Measurements from ENCODE around the gene WDSUB1.

Gene WDSUB1

GRCh38 chr2:159204381-159205144 lies 81.9 kb downstream of the WDSUB1 start:
- Histone ChIP-seq H3K9me3 (ENCODE audit: control insufficient read depth, insufficient read depth, low read depth, low read length) (no peaks in the 10 kb centered on the region), H3K36me3 (ENCODE audit: control insufficient read depth, insufficient read depth, low read length) (peaks cover 3% of the 10 kb centered on the region; the same call in 1 of the 2 replicates), H3K27ac (ENCODE audit: low read depth, low read length) (no peak overlapping the region), H3K4me3 (ENCODE audit: low read depth, low read length) (no peak overlapping the region), H3K4me1 (ENCODE audit: control insufficient read depth, insufficient read depth, low read length) (peaks cover 3% of the 10 kb centered on the region; the same call in 1 of the 2 replicates), H3K9ac (ENCODE audit: low read length) (no peak overlapping the region), H3K27me3 (ENCODE audit: control insufficient read depth, insufficient read depth, low read length) (peaks cover 10% of the 10 kb centered on the region; the same call in 1 of the 2 replicates)

GRCh38 chr2:159202568-159203071 lies 83.9 kb downstream of the WDSUB1 start:
- H3K4me1 ChIP-seq (ENCODE audit: control insufficient read depth, insufficient read depth, low read length): peaks cover 3% of the 10 kb centered on the region; the same call in 1 of the 2 replicates
- peaks cover 9% of the 10 kb centered on the region; the same call in 1 of the 2 replicates for H3K36me3 ChIP-seq (ENCODE audit: control insufficient read depth, insufficient read depth, low read length)
- no peak overlapping the region for H3K4me3 ChIP-seq (ENCODE audit: low read depth, low read length)
- no peaks in the 10 kb centered on the region for H3K27me3 ChIP-seq (ENCODE audit: control insufficient read depth, insufficient read depth, low read length)
- no peak overlapping the region for H3K27ac ChIP-seq (ENCODE audit: low read depth, low read length)
- no peak overlapping the region for H3K9ac ChIP-seq (ENCODE audit: low read length)
- H3K9me3 ChIP-seq (ENCODE audit: control insufficient read depth, insufficient read depth, low read depth, low read length): no peaks in the 10 kb centered on the region

DNA sequence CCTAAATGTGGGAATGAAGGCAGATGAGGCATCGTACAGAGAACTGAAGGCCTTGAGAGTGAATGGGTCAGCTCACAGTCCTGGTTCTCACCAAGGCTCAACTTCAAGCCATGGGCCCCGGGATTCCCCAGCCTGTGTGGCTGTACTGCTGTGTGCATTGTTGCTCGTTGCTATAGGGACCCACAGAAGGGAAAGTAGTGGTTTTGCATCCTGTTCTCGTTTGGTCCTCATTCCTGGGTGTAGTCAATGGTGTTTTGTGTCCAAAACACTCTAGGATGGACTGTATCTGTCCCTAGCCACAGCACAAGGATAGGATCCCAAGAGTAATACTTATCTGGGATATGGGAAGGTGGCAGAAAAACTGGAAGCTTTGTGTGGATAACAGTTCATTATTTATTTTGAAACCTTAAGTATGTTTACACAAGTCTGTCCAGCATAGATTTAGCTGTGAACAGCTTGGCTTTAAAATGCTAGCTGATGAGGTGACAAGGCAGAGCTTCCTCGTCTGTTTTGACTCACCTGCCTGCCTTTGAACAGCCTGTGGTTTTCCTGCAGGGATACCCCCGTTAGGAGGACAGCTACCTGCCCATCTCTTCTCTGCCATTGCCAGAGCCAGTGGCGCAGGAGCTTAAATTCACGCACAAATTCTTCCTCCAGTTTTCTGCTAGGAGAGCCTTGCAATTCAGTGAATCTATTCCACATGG lies 85.0 kb downstream of the WDSUB1 start:
- no peak overlapping the region for H3K27ac ChIP-seq (ENCODE audit: low read depth, low read length)
- no peak overlapping the region for H3K4me3 ChIP-seq (ENCODE audit: low read depth, low read length)
- no peaks in the 10 kb centered on the region for H3K9me3 ChIP-seq (ENCODE audit: control insufficient read depth, insufficient read depth, low read depth, low read length)
- peaks cover 3% of the 10 kb centered on the region; the same call in 1 of the 2 replicates for H3K4me1 ChIP-seq (ENCODE audit: control insufficient read depth, insufficient read depth, low read length)
- H3K36me3 ChIP-seq (ENCODE audit: control insufficient read depth, insufficient read depth, low read length): peaks cover 14% of the 10 kb centered on the region; the same call in 1 of the 2 replicates
- no peaks in the 10 kb centered on the region for H3K27me3 ChIP-seq (ENCODE audit: control insufficient read depth, insufficient read depth, low read length)
- no peak overlapping the region for H3K9ac ChIP-seq (ENCODE audit: low read length)

DNA sequence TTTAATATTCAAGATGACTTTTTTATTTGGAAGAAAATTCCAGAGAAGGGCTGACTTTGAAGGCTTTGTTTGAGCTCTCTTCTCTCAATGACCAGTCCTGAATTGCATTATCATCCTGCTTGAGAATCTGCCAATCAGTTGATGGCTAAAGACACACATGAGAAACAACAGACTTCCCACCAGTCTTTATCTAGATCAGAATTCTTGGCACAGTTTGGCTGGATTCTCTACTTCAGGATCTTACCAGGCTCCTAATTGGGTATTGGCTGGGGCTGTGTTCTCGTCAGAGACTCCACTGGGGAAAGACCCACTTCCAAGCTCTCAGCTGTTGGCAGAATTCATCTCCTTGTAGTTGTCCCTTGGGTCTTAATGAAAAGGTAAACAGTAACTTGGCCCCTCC lies 86.0 kb downstream of the WDSUB1 start:
- Histone ChIP-seq H3K27ac (ENCODE audit: low read depth, low read length) (no peak overlapping the region), H3K9me3 (ENCODE audit: control insufficient read depth, insufficient read depth, low read depth, low read length) (no peaks in the 10 kb centered on the region), H3K27me3 (ENCODE audit: control insufficient read depth, insufficient read depth, low read length) (no peaks in the 10 kb centered on the region)

DNA sequence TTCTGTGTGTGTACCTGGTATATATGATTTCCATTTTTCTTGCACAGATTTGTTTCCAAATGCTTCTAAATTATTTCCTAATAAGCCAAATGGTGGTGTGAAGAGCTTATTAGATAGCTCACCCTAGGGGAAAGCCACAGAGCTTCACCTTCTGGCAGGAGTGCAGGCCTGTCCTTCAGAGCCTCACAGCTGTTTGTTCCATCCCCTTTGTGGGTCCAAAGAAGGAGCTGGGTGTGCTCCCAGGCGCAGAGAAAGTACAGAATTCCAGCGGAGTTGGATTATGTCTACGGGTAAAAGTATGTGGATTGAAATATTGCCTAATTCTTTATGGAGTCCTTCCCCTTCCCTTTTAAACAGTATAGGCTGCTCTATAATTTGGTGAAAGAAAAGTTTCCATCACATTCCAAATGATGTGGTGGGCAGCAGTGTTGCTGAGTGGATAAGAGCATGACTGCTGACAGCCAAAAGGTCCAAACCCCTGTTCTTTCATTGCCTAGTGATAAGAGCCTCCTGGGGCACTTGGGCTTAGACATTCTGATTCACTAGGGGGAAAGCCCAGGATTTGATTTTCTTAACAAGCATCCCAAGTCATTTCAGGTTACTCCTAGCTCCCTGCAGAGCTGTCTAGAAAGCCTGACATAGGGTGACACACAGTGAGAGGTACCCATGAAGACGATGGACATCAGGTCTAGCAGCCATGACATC lies 86.6 kb downstream of the WDSUB1 start:
- Histone ChIP-seq H3K9ac (ENCODE audit: low read length) (no peak overlapping the region), H3K4me3 (ENCODE audit: low read depth, low read length) (no peak overlapping the region), H3K27me3 (ENCODE audit: control insufficient read depth, insufficient read depth, low read length) (no peaks in the 10 kb centered on the region), H3K27ac (ENCODE audit: low read depth, low read length) (no peak overlapping the region), H3K4me1 (ENCODE audit: control insufficient read depth, insufficient read depth, low read length) (peaks cover 3% of the 10 kb centered on the region; the same call in 1 of the 2 replicates), H3K9me3 (ENCODE audit: control insufficient read depth, insufficient read depth, low read depth, low read length) (no peaks in the 10 kb centered on the region), H3K36me3 (ENCODE audit: control insufficient read depth, insufficient read depth, low read length) (peaks cover 14% of the 10 kb centered on the region; the same call in 1 of the 2 replicates)

More for the DNA sequence above, 86.0 kb downstream of the WDSUB1 start:
- Histone ChIP-seq H3K36me3 (ENCODE audit: control insufficient read depth, insufficient read depth, low read length) (peaks cover 14% of the 10 kb centered on the region; the same call in 1 of the 2 replicates), H3K4me3 (ENCODE audit: low read depth, low read length) (no peak overlapping the region), H3K9ac (ENCODE audit: low read length) (no peak overlapping the region), H3K4me1 (ENCODE audit: control insufficient read depth, insufficient read depth, low read length) (peaks cover 3% of the 10 kb centered on the region; the same call in 1 of the 2 replicates)

- no peak overlapping the region for H3K27ac ChIP-seq (ENCODE audit: low read depth, low read length)
- H3K27me3 ChIP-seq (ENCODE audit: control insufficient read depth, insufficient read depth, low read length): no peaks in the 10 kb centered on the region
- H3K9me3 ChIP-seq (ENCODE audit: control insufficient read depth, insufficient read depth, low read depth, low read length): no peaks in the 10 kb centered on the region
Observed at GRCh38 chr2:159199236-159199635, 87.3 kb downstream of the WDSUB1 start.

DNA sequence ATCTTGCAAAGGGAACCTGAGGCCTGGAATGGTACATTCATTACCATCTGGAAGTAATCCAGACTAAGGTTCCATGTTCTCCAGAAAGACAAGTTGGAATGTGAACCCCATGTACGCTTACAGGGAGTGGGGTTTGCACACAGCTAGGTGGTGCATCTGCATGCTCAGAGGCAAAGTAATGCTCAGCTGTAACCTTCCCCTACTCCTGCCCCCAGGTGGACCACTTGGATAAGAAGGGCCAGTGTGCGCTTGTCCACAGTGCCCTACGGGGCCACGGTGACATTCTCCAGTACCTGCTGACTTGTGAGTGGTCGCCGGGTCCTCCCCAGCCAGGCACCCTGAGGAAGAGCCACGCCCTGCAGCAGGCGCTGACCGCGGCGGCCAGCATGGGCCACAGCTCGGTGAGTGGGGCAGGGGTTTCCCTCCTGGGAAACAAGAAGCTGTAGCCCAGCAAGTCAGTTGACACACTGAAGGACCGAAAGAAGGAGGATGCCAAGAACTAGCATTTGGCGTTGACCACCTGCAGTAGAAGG lies 90.0 kb downstream of the WDSUB1 start:
- Histone ChIP-seq H3K9ac (ENCODE audit: low read length) (no peak overlapping the region), H3K36me3 (ENCODE audit: control insufficient read depth, insufficient read depth, low read length) (peaks cover 14% of the 10 kb centered on the region; the same call in 1 of the 2 replicates), H3K27me3 (ENCODE audit: control insufficient read depth, insufficient read depth, low read length) (no peaks in the 10 kb centered on the region), H3K4me1 (ENCODE audit: control insufficient read depth, insufficient read depth, low read length) (no peaks in the 10 kb centered on the region; the same call in 1 of the 2 replicates), H3K9me3 (ENCODE audit: control insufficient read depth, insufficient read depth, low read depth, low read length) (no peaks in the 10 kb centered on the region), H3K4me3 (ENCODE audit: low read depth, low read length) (no peak overlapping the region), H3K27ac (ENCODE audit: low read depth, low read length) (no peak overlapping the region)

More at GRCh38 chr2:159199236-159199635, 87.3 kb downstream of the WDSUB1 start:
- Histone ChIP-seq H3K4me3 (ENCODE audit: low read depth, low read length) (no peak overlapping the region), H3K36me3 (ENCODE audit: control insufficient read depth, insufficient read depth, low read length) (peaks cover 14% of the 10 kb centered on the region; the same call in 1 of the 2 replicates), H3K4me1 (ENCODE audit: control insufficient read depth, insufficient read depth, low read length) (peaks cover 3% of the 10 kb centered on the region; the same call in 1 of the 2 replicates), H3K9ac (ENCODE audit: low read length) (no peak overlapping the region)

DNA sequence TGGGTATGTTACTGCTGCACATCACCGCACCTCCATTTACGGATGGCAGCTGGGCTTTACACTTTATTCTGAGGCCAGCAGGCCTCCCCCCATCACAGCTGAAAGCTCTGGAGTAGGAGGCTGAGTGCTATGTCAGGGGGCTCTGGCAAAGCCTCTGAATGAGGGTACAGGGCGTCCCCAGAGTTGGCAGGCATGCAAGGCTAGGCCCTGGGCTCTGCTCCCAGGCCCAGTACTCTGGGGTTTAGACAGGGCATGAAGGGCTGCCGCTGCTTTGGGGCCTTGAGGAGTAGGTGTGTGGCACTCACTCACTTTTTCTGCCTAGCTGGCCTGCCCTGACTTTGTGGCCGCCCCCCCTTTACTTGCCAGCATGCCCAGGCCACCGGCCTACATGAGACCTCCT lies 90.8 kb downstream of the WDSUB1 start:
- Histone ChIP-seq H3K4me3 (ENCODE audit: low read depth, low read length) (no peak overlapping the region), H3K9ac (ENCODE audit: low read length) (no peak overlapping the region), H3K27ac (ENCODE audit: low read depth, low read length) (no peak overlapping the region), H3K9me3 (ENCODE audit: control insufficient read depth, insufficient read depth, low read depth, low read length) (no peaks in the 10 kb centered on the region), H3K27me3 (ENCODE audit: control insufficient read depth, insufficient read depth, low read length) (no peaks in the 10 kb centered on the region), H3K36me3 (ENCODE audit: control insufficient read depth, insufficient read depth, low read length) (peaks cover 13% of the 10 kb centered on the region; the same call in 1 of the 2 replicates), H3K4me1 (ENCODE audit: control insufficient read depth, insufficient read depth, low read length) (no peaks in the 10 kb centered on the region; the same call in 1 of the 2 replicates)

DNA sequence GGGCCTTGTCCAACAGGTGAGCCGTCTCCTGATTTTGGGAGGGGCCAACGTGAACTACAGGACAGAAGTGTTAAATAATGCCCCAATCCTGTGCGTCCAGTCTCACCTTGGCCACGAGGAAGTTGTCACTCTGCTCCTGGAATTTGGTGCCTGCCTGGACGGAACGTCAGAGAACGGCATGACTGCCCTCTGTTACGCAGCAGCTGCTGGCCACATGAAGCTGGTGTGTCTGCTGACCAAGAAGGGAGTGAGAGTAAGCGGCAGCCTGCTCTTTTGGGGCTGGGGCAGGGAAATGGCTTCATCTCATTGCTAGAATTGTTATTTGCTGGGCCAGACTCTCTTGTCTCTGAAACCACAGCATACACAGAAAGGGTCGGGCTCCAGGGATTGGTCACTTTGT lies 92.3 kb downstream of the WDSUB1 start:
- Histone ChIP-seq H3K27me3 (ENCODE audit: control insufficient read depth, insufficient read depth, low read length) (no peaks in the 10 kb centered on the region), H3K36me3 (ENCODE audit: control insufficient read depth, insufficient read depth, low read length) (peaks cover 13% of the 10 kb centered on the region; the same call in 1 of the 2 replicates), H3K9ac (ENCODE audit: low read length) (no peak overlapping the region), H3K9me3 (ENCODE audit: control insufficient read depth, insufficient read depth, low read depth, low read length) (no peaks in the 10 kb centered on the region), H3K4me1 (ENCODE audit: control insufficient read depth, insufficient read depth, low read length) (no peaks in the 10 kb centered on the region), H3K4me3 (ENCODE audit: low read depth, low read length) (no peak overlapping the region), H3K27ac (ENCODE audit: low read depth, low read length) (no peak overlapping the region)

GRCh38 chr2:159193791-159194190 lies 92.7 kb downstream of the WDSUB1 start:
- H3K9me3 ChIP-seq (ENCODE audit: control insufficient read depth, insufficient read depth, low read depth, low read length): no peaks in the 10 kb centered on the region

More at GRCh38 chr2:159193791-159194190, 92.7 kb downstream of the WDSUB1 start:
- no peak overlapping the region for H3K4me3 ChIP-seq (ENCODE audit: low read depth, low read length)
- H3K36me3 ChIP-seq (ENCODE audit: control insufficient read depth, insufficient read depth, low read length): peaks cover 13% of the 10 kb centered on the region; the same call in 1 of the 2 replicates
- no peaks in the 10 kb centered on the region for H3K27me3 ChIP-seq (ENCODE audit: control insufficient read depth, insufficient read depth, low read length)
- H3K4me1 ChIP-seq (ENCODE audit: control insufficient read depth, insufficient read depth, low read length): no peaks in the 10 kb centered on the region
- H3K9ac ChIP-seq (ENCODE audit: low read length): no peak overlapping the region
- H3K27ac ChIP-seq (ENCODE audit: low read depth, low read length): no peak overlapping the region

Data from HUES6 (cell line).